HG03095 (cell line): ENCODE data around the gene NUDT16.
A peak's percentile ranks its signal among the peaks of the same experiment; 100 is the strongest.

Experiments
- ATAC-seq: cut with Tn5 transposase; IDR thresholded peaks from one replicate; pipeline ENCODE4 v1.9.1; 2021; ENCODE audit warnings: moderate library complexity; ENCODE audit not compliant: unreplicated experiment

NUDT16 gene

GRCh38 chr3:131380821-131381444, 641 bp upstream of the NUDT16 start:
- peak; percentile 0 for ATAC-seq

DNA sequence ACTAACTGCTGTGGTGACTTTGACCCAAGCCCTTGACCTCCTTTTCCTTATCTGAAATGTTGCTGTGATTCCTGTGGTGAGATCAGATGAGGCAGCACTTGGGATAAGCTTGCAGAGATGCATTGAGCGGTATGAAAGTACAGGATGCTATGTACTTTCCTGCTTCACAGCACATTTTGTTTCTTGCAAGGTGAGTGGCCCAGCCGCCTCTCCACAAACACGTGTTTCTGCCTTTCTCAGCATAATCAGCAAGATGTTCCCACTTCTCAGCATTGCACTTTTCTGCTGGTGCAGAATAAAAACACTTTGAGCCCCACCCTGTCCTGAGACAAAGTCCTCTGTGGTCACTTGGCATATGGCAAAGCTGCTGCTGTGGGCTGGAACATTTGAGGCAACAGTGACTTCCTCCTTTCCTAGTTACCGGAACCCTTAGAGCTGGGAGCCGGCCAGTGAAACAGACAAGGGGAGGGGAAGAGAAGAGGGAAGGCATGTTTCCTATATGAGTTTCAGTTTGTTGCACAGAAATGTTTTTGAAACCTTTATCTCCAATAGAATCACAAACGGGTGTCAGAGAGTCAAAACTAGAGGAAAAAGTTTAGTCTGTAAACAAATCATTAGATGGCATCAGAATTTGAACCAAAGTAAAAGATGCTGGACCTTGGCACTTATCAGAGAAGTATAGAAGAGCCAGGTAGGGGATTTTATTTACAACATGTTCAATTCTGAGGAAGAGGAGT, 5.0 kb downstream of the NUDT16 start:
- no peak for ATAC-seq

DNA sequence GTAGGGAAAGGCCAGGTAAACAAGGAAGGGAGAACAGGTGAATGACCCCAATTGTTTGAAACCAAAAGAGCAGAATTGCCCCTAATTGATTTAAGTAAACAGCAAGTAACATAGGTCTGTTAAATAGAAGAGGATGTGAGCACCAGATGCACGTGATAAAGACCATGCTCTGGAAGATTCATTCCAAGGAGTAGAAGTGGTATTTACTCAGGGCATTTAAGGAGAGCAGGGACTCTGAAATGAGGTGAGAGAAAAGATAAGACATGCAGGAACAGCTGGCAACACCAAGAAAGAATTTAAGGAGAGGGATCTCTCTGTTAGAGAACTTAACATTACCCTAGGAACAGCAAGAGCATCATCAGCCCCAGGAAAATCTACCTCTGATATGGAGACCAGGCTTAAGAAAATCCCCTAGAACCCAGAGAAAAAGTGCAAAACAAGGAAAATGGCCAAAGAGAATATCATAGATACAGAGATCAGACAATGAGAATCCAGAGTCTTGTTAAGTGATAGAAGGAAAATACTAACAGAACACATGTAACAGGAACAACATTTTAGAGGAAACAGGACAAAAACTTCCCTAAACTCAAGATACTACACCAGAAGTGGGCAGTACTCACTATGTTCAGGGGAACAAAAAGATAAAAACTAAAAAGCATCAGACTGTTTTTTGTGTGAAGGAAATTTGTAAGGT, 6.4 kb downstream of the NUDT16 start:
- ATAC-seq, result no peak

GRCh38 chr3:131388490-131388799, 6.9 kb downstream of the NUDT16 start:
- ATAC-seq, result no peak

DNA sequence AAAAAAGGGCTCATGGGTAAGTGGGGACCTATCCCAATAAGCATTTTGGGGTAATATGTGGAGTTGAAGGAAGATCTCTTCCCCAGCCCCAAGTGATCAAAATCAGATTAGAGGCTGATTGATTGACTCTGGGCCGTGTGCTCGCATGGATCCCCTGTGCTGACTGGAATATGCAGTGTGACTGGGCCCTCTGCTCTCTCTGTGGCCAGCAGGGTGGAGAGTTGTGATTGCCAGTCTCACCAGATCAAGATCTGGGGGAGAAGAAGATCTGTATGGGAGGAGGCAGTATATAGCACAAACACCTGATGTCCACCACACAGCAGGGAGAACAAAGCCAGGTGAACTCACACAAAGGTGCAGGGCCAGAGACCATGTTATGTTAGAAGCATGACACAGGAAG, 8.8 kb downstream of the NUDT16 start:
- no peak for ATAC-seq

GRCh38 chr3:131393051-131393450, 11.5 kb downstream of the NUDT16 start:
- no peak for ATAC-seq

- ATAC-seq, result no peak
Observed at GRCh38 chr3:131393868-131394267, 12.3 kb downstream of the NUDT16 start.

DNA sequence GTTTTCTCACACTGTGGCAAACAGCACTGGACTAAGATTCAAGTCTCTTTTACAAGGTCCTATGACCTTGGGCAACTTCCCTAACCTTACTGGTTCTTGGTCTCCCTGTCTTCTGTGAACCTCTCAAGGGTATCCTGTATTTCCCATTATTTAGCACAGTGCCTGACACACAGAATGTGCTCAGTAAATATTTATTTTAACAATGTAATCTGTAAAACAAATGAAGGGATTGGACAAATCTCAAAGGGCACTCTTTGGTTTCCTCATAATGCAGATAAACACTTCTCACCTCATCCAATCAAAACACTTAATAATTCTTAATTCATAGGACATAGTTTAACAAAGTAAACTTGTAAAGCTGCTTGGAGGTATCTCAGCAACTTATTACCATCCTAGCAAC, 12.8 kb downstream of the NUDT16 start:
- no peak for ATAC-seq

- no peak for ATAC-seq
Observed at GRCh38 chr3:131396170-131396569, 14.6 kb downstream of the NUDT16 start.

GRCh38 chr3:131397889-131398288, 16.3 kb downstream of the NUDT16 start:
- ATAC-seq, result no peak

DNA sequence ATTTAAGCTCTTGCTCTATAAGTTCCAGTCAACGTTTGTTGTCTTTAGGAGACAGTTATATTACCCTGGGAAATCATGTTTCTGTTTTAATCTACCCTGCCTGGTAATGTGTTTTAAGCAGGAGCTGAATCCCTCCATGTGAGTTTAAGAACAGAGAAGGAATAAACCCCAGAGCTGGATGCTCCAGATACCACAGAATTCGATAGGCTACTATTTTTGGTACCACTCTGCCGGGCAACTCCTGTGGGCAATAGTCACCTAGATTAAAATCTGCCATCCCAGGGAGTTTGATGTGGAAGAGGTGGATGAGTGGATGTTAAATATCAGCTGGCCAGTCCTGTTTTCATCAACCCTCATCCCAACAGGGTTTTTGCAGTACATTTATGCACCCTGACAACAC, 20.4 kb downstream of the NUDT16 start:
- ATAC-seq, result no peak

GRCh38 chr3:131402391-131403039, 20.9 kb downstream of the NUDT16 start:
- no peak for ATAC-seq

GRCh38 chr3:131403216-131403895, 21.8 kb downstream of the NUDT16 start:
- ATAC-seq, result no peak

DNA sequence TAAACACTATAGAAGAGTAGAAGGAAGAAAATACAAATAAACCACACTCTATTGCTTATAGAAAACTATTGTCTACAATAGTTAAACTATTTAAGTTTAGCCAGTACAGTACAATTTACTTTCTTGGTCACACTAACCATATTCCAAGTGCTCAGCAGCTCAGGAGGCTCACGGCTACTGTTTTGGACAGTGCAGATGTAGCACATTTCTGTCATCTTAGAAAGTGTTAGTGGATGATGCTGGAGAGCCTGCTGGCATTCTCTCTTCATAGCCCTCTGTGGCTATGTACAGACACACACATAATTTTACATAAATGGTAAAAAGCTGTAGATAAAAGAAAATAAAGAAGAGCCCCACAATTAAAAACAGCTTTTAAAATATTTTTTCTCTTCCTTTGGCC, 23.8 kb downstream of the NUDT16 start:
- ATAC-seq, result no peak

DNA sequence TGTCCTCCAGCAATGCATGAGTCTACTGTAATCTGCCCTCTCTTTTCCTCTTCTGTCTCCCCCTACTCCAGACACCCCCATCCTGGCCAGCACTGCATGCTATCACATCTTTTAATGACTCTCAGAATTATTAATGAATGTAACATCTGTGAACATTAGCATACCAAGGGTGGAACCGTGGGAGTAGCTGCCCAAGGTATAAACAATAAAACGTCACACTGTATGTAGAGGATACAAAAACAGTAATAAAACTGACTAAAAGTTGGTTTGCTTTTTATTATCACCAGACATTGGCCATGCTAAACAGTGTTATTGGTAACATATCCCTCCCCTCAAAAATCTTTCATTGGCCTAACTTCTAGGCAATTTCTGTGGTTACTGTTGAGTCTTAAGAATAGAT, 24.7 kb downstream of the NUDT16 start:
- no peak for ATAC-seq

DNA sequence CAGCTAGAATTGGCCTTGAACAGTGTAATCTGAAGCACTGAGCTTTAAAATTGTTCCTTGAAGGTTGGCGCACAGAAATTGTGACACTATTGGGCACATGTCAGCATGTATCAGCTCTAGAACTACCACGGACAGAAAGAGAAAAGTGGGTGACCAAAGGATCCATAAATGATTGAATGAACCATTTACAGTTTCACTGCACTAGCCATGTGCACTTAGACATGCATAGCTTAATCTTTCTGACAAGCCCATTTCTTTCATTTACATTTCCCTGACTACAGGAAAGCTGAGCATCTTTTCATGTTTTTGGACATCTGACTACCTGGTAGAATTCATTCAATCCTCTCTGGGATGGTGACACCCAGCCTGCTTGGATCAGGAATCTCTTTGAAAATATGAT, 36.2 kb downstream of the NUDT16 start:
- ATAC-seq, result no peak

- no peak for ATAC-seq
Observed at GRCh38 chr3:131421301-131421700, 39.7 kb downstream of the NUDT16 start.

- no peak for ATAC-seq
Observed at GRCh38 chr3:131421957-131422498, 40.5 kb downstream of the NUDT16 start.

DNA sequence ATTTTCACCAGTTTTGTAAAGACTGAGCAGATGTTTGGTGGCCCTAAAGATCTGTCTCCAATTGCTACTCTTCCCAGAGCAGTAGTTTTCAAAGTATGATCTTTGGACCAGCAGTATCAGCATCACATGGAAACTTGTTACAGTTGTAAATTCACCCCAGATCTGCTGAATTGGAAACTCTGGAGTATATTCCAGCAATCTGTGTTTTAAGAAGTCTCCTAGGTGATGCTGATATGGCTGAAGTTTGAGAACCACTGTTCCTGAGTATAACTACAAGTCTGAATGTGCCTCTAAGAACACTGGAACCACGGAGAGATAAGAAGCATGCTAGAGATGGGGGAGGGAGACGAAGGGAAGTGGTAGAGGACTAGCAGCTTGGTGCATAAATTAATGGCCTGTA, 45.7 kb downstream of the NUDT16 start:
- ATAC-seq, result no peak

DNA sequence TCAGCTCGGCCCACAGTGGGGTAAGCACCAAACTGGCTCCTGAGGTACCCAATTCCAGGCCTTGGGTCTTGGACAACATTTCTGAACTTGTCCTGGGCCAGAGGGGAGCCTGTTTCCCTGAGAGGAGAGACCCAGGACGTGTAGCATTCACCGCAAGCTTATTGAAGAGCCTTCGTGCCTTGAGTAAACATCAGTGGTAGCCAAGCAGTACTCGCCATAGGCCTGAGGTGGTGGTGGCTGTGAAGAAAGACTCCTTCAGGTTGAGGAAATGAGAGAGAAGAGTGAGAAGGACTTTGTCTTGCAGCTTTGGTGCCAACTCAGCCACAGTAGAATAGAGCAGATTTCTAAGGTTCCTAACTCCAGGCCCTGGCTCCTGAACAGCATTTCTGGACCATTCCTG, 50.2 kb downstream of the NUDT16 start:
- ATAC-seq, result no peak

DNA sequence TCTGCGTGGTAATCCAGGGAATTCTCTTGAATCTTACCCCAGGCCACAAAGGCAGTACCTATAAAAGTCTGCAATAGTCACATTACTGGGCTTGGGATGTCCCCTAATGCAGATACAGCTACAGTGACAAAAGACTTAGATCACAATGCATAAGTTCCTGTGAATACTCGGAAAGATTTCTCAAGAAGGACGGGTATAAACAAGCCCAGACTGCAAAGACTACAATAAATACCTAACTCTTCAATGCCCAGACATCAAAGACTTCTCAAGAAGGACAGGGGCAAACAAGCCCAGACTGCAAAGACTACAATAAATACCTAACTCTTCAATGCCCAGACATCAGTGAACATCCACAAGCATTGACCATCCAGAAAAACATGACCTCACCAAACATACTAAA, 50.9 kb downstream of the NUDT16 start:
- ATAC-seq, result no peak
